ENCODE data around the gene TWF2. TPM values are rescaled to one million over a fixed set of nuclear protein-coding genes. Genes with fewer than 3 reads are reported as not detected.

Gene TWF2
- total and polyA plus RNA-seq, 10 of the 15 experiments (the other 5 are each of a cell fraction or from before 2014, with no cell fraction given), result 0.16 to 106 (median 68.5) TPM

DNA sequence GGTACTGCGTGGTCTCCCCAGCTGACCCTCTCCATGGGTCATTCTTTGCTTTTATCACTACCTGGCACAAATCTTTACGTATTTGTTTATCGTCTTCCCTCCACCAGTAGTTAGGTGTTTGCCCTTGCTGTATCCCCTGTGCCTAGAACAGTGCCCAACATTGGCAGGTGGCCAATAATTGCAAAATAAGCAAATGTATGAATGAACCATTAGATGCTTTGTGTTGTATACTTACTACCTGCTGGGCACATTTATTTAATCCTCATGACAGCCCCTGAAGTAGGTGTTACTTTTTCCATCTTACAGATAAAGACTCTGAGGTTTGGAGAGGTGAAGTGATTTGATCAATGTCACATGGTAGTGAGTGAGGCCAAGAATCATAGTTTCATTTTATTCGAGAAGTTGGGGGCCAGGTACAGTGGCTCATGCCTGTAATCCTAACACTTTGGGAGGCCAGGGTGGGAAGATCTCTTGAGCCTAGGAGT is 2.0 kb upstream of the TWF2 start:
- intact Hi-C loops (cut with micrococcal nuclease; ENCODE audit: unreplicated experiment) (no loop called here), in situ Hi-C loops (cut with MboI) (no loop called here)
- RAD21 ChIA-PET (ENCODE audit: unreplicated experiment), result interaction anchor here (0.6 to 2.5 kb wide), 18 partner anchors 8 to 171 kb away, joined by 3 to 36 read pairs (median 4); partner anchors contain the start of genes GLYCTK, TLR9 and WDR82
- BruUV-seq (replicated peaks), result no TSS peak
- peak overlapping the region; percentile 87; the same call in 1 of the 2 replicates for H3K9ac ChIP-seq (ENCODE audit: control insufficient read depth, insufficient read depth, low read length)
- no peaks in the 10 kb centered on the region; the same call in 2 of the 3 replicates for H3K9me3 ChIP-seq (replicated peaks; ENCODE audit: control insufficient read depth, insufficient read depth, low read length)
- no peak overlapping the region for H3K4me3 ChIP-seq
- FAIRE-seq (no peak), DNase-seq (ENCODE audit: low read depth, low spot score) (no peak), ATAC-seq (no peak)
- H3K79me2 ChIP-seq (ENCODE audit: control insufficient read depth, insufficient read depth, low read length), result peaks cover 39% of the 10 kb centered on the region
- no peak overlapping the region for H2AFZ ChIP-seq (ENCODE audit: control insufficient read depth, low read depth, low read length)
- peak overlapping the region; percentile 88 for H3K27ac ChIP-seq (ENCODE audit: control insufficient read depth, insufficient read depth)
- H3K27me3 ChIP-seq (replicated peaks in 1 of 2; ENCODE audit: control insufficient read depth in 2 of 2, insufficient read depth in 2 of 2, low read length in 1 of 2), result no peaks in the 10 kb centered on the region
- SMC1A ChIA-PET (ENCODE audit: uncharacterized antibody, unreplicated experiment), result interaction anchor here (0.7 to 7.4 kb wide), 16 partner anchors 9 to 158 kb away, joined by 3 to 62 read pairs (median 4); partner anchors contain the start of genes TLR9 and WDR82
- H3K4me2 ChIP-seq (ENCODE audit: control insufficient read depth, insufficient read depth), result peak overlapping the region; percentile 86
- no peaks in the 10 kb centered on the region for H4K20me1 ChIP-seq (ENCODE audit: control insufficient read depth, insufficient read depth)
- peaks cover 0 to 2% of the 10 kb centered on the region in 2 experiments; a peak in 1 of 4 replicates for H3K36me3 ChIP-seq (ENCODE audit: control insufficient read depth in 2 of 2, insufficient read depth in 2 of 2, low read length in 1 of 2)
- WGBS (ENCODE audit: insufficient coverage, insufficient replicate concordance, low lambda C conversion rate, missing lambda C conversion rate), result 75% methylated on average over 4 of the region's 4 CpGs
- TF ChIP-seq DPF2 (IDR thresholded peaks at IDR 0.05), result no peak
- no peak for TF ChIP-seq LARP7 (IDR thresholded peaks at IDR 0.05)
- TF ChIP-seq, protein P1, sequence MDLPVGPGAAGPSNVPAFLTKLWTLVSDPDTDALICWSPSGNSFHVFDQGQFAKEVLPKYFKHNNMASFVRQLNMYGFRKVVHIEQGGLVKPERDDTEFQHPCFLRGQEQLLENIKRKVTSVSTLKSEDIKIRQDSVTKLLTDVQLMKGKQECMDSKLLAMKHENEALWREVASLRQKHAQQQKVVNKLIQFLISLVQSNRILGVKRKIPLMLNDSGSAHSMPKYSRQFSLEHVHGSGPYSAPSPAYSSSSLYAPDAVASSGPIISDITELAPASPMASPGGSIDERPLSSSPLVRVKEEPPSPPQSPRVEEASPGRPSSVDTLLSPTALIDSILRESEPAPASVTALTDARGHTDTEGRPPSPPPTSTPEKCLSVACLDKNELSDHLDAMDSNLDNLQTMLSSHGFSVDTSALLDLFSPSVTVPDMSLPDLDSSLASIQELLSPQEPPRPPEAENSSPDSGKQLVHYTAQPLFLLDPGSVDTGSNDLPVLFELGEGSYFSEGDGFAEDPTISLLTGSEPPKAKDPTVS (IDR thresholded peaks at IDR 0.05; ENCODE audit: low read depth, low read length), result no peak
- no peak for TF ChIP-seq SPI1 (IDR thresholded peaks at IDR 0.05; ENCODE audit: borderline replicate concordance, insufficient read depth, low read depth, low read length)
- no peak for TF ChIP-seq NFXL1 (IDR thresholded peaks at IDR 0.05; ENCODE audit: borderline replicate concordance)
- TF ChIP-seq ZNF622 (IDR thresholded peaks at IDR 0.05), result no peak
- TF ChIP-seq NFYB (IDR thresholded peaks at IDR 0.05; ENCODE audit: insufficient read depth, low read depth, low read length), result no peak
- no peak for TF ChIP-seq SREBF2 (IDR thresholded peaks at IDR 0.05; ENCODE audit: low read length)
- no peak for TF ChIP-seq IKZF2 (IDR thresholded peaks at IDR 0.05)
- TF ChIP-seq HDGF (IDR thresholded peaks at IDR 0.05), result no peak
- TF ChIP-seq CUX1 (IDR thresholded peaks at IDR 0.05; ENCODE audit: insufficient replicate concordance, low read depth, low read length), result no peak
- no peak for TF ChIP-seq MAX (IDR thresholded peaks at IDR 0.05; ENCODE audit: low read depth, low read length)
- TF ChIP-seq NFYA (IDR thresholded peaks at IDR 0.05; ENCODE audit: borderline replicate concordance, low read depth, low read length), result no peak
- TF ChIP-seq TCF12 (IDR thresholded peaks at IDR 0.05; ENCODE audit: low read depth, low read length), result no peak
- TF ChIP-seq RELA (IDR thresholded peaks at IDR 0.05; ENCODE audit: borderline replicate concordance, partially characterized antibody), result no peak
- CTCF ChIA-PET, result interaction anchor here (1.0 to 7.5 kb wide), 19 partner anchors 9 to 258 kb away, joined by 3 to 87 read pairs (median 8); partner anchors contain the start of genes ACY1, TLR9 and WDR82
- POLR2A ChIA-PET, result interaction anchor here (0.6 to 7.2 kb wide), 11 partner anchors 12 to 133 kb away, joined by 3 to 49 read pairs (median 5); partner anchors contain the start of genes GLYCTK, TLR9 and WDR82
- peaks cover 53% of the 10 kb centered on the region for H3K4me1 ChIP-seq (ENCODE audit: control insufficient read depth, insufficient read depth, low read length)

All from GM12878 (cell line).